Activated T-cell treated with anti-CD3 and anti-CD28 coated beads for 24 hours (primary cell): ENCODE measurements around the gene GRID1.
"Not testable (repeated sequence)": the region's sequence is repeated elsewhere in the genome, so short reads cannot be mapped to it uniquely, and the experiment has no call there.

Experiments used
- DNase-seq: peaks from one replicate; pipeline ENCODE4 v3.0.0-alpha.2; 2020; ENCODE audit warnings: low read depth

Gene GRID1

GRCh38 chr10:86252556-86252955, 114.0 kb downstream of the GRID1 start:
- DNase-seq, result no peak

- no peak for DNase-seq
Measured at GRCh38 chr10:86252079-86252478, 114.5 kb downstream of the GRID1 start.

- DNase-seq, result no peak
Measured at GRCh38 chr10:86251426-86251825, 115.2 kb downstream of the GRID1 start.

GRCh38 chr10:86250399-86250798, 116.2 kb downstream of the GRID1 start:
- DNase-seq, result no peak

GRCh38 chr10:86249794-86250193, 116.8 kb downstream of the GRID1 start:
- no peak for DNase-seq

GRCh38 chr10:86248062-86248461, 118.5 kb downstream of the GRID1 start:
- DNase-seq, result no peak

GRCh38 chr10:86247588-86247987, 119.0 kb downstream of the GRID1 start:
- DNase-seq, result no peak

- no peak for DNase-seq
Measured at GRCh38 chr10:86247073-86247472, 119.5 kb downstream of the GRID1 start.

GRCh38 chr10:86246279-86246940, 120.2 kb downstream of the GRID1 start:
- no peak for DNase-seq

- DNase-seq, result no peak
Measured at GRCh38 chr10:86245015-86245394, 121.6 kb downstream of the GRID1 start.

GRCh38 chr10:86244297-86245014, 122.1 kb downstream of the GRID1 start:
- DNase-seq, result no peak

- no peak for DNase-seq
Measured at GRCh38 chr10:86243651-86244155, 122.9 kb downstream of the GRID1 start.

- no peak for DNase-seq
Measured at GRCh38 chr10:86242761-86243160, 123.8 kb downstream of the GRID1 start.

- not testable (repeated sequence) for DNase-seq
Measured at GRCh38 chr10:86238089-86238488, 128.5 kb downstream of the GRID1 start.

GRCh38 chr10:86234541-86235270, 131.9 kb downstream of the GRID1 start:
- DNase-seq, result no peak

- DNase-seq, result no peak
Measured at GRCh38 chr10:86234107-86234506, 132.5 kb downstream of the GRID1 start.

GRCh38 chr10:86233131-86233530, 133.5 kb downstream of the GRID1 start:
- DNase-seq, result no peak

- DNase-seq, result no peak
Measured at GRCh38 chr10:86232644-86233043, 134.0 kb downstream of the GRID1 start.

GRCh38 chr10:86231796-86232560, 134.6 kb downstream of the GRID1 start:
- no peak for DNase-seq

GRCh38 chr10:86230557-86231180, 135.9 kb downstream of the GRID1 start:
- DNase-seq, result no peak

- no peak for DNase-seq
Measured at GRCh38 chr10:86229811-86230556, 136.6 kb downstream of the GRID1 start.
